ENCODE results near the gene PSMA3.

GRCh38 chr14:58282925-58283593 is 38.4 kb downstream of the PSMA3 start:
- TF ChIP-seq CTCF (IDR thresholded peaks at IDR 0.05) (no peak), POLR2A (IDR thresholded peaks at IDR 0.05) (no peak)
